Activated T-cell treated with anti-CD3 and anti-CD28 coated beads for 24 hours (primary cell): ENCODE measurements around the gene LRPAP1.
"Not testable (repeated sequence)": the region's sequence is repeated elsewhere in the genome, so short reads cannot be mapped to it uniquely, and the experiment has no call there.

Source experiments
- DNase-seq: peaks from one replicate; pipeline ENCODE4 v3.0.0-alpha.2; 2020; ENCODE audit warnings: low read depth

Gene LRPAP1

DNA sequence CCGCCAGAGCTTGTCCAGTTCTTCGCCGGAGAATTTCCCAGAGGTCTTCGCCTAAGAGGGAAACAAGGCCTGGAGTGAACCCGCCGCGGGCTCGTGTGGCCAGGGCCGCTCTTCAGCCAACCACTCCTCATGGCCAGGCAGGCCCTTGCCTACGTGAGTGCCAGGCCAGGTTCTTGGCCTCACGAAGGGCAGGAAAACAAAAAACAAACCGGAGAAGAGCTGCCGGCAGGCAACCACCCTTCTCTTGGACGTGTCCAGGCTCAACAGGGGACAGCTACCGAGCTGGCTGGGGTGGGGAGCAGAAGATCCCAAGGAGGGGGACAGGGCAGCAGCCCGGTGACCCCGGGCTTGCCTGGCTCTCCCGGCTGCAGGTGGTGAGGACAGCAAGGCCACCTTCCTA lies 13.3 kb downstream of the LRPAP1 start:
- DNase-seq: no peak

- DNase-seq: no peak
Measured at GRCh38 chr4:3518511-3518880, 13.7 kb downstream of the LRPAP1 start.

DNA sequence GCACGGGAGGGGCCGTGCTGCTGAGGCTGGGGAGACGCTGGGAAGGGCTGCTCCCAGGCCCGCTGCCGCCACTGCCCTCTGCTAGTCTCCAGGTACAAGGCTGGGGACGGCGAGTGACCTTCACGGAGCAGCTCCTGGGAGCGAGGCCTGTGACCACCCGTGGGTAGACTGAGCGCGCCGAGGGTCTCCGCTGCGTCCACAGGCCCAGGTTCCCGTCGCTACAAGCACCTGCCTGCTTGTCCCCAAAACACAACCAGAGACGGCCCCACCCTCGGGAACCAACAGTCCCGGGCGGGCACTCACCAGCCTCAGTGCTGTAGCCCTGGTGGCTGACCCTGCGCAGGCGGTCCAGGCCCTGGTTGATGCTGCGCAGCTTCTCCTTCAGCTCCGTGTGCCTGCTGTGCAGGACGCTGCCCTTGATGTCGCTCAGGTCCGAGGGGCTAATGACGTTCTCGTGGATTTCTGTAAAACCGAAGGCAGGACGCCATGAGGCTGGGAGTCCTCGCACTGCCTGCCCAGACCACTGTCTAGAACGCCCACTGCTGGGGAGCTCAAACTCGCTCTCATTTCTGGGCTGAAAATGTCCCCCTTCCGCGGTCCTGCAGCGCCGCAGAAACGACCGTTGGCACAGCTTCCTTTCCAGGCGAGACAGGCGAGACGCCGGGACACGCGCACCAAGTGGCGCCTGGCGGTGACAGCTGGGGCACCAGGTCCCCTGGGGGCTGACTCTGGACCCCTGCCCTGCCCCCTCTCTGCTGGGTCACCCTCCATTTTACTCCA lies 14.3 kb downstream of the LRPAP1 start:
- DNase-seq: no peak

GRCh38 chr4:3516836-3517730 lies 15.1 kb downstream of the LRPAP1 start:
- no peak for DNase-seq

- no peak for DNase-seq
Measured at GRCh38 chr4:3516061-3516835, 16.0 kb downstream of the LRPAP1 start.

DNA sequence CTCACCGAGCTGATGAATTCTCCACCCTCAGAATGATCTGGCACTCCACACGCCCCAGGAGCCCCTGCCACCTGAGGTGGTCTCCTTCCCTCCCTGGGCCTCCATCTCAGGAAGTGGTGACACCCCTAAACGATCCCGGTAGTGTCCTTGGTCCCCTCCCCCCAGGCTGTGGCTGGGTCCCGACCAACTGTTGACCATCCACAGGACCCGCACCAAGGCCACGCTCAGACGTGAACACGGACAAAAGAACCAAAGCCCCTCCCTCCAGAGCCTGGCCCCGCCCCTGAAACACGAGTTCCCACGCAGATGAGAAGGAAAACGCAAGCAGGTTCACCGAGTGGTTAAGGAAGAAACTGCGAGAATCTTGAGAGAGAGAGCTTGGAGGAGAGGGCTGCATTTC lies 16.6 kb downstream of the LRPAP1 start:
- no peak for DNase-seq

- DNase-seq: no peak
Measured at GRCh38 chr4:3514806-3515501, 17.3 kb downstream of the LRPAP1 start.

DNA sequence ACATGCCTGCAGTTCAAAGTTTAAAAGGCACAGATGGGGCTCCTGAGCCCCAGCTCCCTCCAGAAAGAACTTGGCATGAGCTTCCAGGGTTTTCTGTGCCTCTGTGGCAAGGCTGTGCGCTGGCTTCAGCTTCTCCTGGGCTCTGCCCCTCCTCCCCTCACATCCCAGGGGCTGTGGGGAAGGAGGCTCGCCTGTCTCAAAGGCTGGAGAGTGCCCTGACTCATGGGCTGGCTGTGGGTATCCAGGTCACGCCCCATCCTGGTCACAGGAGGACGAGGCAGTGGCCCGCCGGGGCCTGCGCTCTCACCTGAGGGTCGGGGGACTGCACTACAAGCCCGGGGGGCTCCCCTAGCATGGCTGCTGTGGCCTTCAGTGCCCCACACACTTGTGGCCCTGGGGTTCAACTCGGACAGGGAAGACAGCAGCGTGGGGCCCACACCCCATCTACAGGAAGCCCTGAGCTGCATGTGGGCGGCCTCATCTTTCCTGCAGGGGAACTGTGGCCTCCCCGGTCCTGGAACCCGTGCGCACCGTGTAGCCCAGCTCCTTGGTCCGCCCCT lies 17.9 kb downstream of the LRPAP1 start:
- DNase-seq: no peak

DNA sequence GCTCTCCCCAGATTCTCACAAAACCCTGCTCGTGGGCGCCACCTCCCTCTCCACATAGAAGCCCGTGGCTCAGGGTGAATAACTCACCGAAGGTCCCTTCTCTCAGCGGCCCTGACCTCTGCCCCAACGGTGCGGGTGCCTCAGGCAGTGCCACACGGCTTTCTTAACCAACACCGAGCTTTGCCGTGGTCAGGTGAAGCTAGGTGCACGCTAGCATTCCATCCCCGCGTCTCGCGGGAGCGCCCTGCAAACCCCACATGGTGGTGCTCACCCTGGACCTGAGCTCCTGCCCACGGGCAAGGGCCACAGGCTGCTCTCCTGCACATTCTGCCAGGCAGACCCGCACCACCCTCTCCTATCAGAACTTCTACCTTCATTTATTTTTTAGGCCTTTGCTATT lies 18.4 kb downstream of the LRPAP1 start:
- DNase-seq: no peak

DNA sequence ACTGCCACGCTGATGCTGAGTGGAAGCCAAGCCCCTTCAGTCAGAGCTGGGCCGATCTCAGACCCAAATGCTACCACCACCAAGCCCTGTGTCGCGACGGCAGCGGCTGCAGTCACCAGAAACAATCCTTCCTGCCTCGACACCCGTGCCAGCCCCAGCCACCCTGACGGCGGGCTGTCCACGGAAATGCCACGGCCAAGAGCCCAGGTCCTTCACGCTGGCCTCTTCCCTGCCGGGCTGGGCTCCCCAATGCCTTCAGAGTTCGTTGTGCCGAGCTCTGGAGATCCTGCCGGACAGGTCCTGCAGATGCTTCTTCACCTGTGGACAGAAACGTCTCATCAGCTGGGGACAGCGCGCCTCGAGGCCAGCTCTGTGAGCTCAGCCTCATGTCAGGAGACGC lies 19.5 kb downstream of the LRPAP1 start:
- no peak for DNase-seq

- DNase-seq: no peak
Measured at GRCh38 chr4:3512279-3512678, 19.9 kb downstream of the LRPAP1 start.

- DNase-seq: not testable (repeated sequence)
Measured at GRCh38 chr4:3511601-3512000, 20.6 kb downstream of the LRPAP1 start.

- no peak for DNase-seq
Measured at GRCh38 chr4:3511187-3511586, 21.0 kb downstream of the LRPAP1 start.

GRCh38 chr4:3510481-3510880 lies 21.7 kb downstream of the LRPAP1 start:
- no peak for DNase-seq

GRCh38 chr4:3508542-3508941 lies 23.7 kb downstream of the LRPAP1 start:
- no peak for DNase-seq

DNA sequence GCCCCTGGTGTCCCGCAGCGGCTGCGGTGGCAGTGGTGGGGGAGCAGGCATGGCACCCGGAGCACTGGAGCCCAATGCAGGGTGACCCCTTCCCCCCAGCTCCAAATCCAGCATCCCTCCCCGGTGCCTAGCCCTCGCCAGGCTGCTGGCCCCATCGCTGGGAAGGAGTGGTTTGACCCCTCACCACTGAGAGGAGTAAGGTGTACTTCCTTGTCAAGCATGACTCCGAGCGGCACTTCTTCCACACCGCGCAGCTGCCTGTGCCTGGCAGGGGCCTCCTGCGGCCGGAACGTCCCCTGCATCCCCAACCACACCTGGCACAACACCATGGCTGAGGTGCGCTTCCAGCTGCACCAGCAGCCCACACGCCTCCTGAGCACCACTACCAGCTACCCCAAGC lies 27.0 kb downstream of the LRPAP1 start:
- DNase-seq: no peak

- no peak for DNase-seq
Measured at GRCh38 chr4:3502941-3503936, 29.0 kb downstream of the LRPAP1 start.

DNA sequence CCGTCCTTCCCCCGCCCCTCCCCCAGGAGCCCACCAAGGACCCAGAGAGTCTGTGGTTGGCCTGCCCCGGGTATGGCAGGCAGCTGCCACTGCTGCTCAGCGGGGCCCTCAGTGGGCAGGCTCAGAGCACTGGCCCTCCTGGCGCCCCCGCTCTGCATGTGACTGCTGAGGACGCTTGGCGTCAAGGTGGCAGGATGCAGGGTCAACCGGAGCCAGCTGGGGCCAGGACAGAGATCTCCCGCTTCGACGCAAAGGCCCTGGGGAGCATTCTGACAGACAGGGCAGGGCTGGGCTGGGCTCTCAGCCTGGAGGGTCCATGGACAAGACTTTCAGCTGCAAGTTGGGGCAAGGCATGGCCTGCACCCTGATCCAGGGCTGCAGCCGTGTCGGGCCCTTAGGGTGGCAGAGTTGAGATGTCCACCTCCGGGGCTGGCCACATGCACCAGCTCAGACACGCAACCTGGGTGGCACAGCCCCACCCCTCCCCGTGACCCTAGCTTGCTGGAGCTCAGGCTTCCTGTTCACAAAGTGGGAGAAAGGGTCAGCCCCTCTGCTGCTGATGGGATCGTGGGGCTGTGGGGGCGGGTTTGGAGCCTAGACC lies 30.3 kb downstream of the LRPAP1 start:
- DNase-seq: no peak

- DNase-seq: no peak
Measured at GRCh38 chr4:3501126-3501824, 30.9 kb downstream of the LRPAP1 start.
